Stimulated activated CD8-positive, alpha-beta memory T cell treated with anti-CD3 and anti-CD28 coated beads, Interleukin-7, amount 100 ng/mL, for 48 hours (primary cell): Measurements from ENCODE around the gene SQSTM1.

Experiments used
- DNase-seq, 2 donors: peaks; one replicate each; pipeline ENCODE4 v3.0.0-alpha.2; 2020; ENCODE audit warnings: low read depth in 1 of 2; ENCODE audit errors: extremely low read depth in 1 of 2

SQSTM1 gene

DNA sequence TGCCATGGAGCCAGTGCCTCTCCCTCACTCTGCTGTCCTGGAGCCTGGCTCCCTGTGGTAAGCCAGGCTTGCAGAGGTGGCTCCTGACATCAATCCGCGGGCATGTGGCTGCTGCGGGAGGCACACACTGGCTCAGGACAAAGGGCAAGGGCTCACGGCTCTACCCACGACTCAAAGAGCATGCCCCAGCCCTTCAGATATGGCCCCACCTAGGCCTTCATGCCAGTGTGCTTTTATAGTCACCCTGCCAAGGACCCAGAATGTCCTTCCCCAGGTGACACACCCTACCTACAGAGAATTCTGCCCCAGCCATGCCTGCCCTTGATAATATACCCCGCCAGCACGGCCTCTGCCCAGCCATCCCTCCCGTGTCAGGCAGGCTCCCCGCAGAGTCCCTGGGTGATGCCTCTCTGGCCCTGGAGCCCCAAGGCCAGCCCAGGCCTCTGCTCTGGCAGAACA, 15.6 kb upstream of the SQSTM1 start:
- DNase-seq: no peak

DNA sequence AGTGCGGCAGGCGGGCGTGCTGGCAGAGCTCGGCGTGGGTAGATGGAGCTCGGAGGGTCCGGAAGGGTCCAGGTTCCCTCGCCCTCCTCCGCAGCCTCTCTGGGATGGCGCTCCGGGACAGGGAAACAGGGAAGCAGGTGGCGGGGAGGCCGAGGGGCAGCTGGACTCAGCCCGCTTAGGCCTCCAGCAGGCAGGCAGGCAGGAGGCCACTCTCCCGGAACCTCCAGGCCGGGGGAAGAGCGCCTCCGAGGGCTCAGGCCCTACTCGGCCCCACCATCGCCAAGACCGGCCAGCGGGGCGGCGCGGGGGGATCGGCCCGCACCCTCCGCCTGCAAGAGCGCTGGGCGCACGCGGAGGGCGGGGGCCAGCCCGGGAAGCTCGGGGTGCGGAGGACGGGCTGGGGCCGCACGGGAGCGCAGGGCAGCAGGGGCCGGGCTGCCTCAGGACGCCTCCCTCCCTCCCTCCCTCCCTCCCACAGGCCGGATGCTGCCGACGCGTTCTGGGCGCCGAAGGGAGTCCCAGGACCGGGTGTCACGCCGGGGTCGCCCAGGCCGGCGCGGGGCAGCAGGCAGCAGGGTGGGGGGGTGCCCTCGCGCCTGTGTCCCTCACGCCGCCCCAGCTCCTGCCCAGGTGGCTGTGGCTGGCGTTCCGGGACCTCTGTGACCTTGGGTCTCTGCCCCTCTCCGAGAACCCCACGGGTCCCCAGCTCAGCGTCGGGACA, 15.0 kb upstream of the SQSTM1 start:
- DNase-seq: no peak

DNA sequence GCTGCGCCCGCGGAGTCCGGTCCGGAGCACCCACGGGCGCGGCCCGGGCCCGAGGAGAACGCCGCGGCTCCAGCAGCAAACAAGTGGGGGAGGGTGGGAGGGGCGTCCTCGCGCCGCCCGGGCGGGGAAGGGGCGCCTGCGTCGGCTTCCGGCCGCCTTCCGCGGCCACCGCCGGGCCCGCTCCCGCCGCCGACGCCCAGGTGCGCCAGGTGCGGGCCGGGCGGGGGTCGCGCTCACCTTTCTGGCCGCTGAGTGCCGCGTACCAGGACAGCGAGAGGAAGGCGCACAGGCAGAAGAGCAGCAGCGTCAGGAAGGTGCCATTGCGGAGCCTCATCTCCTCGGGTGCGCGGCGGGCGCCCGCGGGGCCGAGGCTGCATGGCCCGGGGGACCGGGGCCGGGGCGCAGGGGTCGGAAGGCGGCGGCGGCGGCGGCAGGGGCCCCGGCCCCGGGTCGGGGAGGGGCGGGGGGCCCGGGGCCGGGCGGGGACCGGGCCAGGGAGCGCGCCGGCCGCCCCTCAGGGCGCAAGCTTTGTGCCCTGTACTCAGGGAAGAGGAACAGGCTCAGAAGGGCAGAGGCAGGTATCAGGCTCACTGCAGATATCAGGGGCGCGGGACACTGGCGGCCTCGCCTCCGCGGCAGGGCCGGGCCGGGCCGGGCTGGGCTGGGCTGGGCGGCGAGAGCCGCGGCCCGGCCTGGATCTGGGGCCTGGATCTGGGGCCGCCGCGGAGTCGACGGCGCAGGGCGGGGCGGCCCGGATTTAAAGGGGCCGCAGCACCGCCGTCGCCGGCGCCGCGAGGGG, 14.3 kb upstream of the SQSTM1 start, which contains the start of gene MGAT4B:
Gene MGAT4B (minus strand): TSS at position 617 of the 799 bp plus-strand sequence. CDS start 283 bp downstream, at position 334.
- no peak for DNase-seq

DNA sequence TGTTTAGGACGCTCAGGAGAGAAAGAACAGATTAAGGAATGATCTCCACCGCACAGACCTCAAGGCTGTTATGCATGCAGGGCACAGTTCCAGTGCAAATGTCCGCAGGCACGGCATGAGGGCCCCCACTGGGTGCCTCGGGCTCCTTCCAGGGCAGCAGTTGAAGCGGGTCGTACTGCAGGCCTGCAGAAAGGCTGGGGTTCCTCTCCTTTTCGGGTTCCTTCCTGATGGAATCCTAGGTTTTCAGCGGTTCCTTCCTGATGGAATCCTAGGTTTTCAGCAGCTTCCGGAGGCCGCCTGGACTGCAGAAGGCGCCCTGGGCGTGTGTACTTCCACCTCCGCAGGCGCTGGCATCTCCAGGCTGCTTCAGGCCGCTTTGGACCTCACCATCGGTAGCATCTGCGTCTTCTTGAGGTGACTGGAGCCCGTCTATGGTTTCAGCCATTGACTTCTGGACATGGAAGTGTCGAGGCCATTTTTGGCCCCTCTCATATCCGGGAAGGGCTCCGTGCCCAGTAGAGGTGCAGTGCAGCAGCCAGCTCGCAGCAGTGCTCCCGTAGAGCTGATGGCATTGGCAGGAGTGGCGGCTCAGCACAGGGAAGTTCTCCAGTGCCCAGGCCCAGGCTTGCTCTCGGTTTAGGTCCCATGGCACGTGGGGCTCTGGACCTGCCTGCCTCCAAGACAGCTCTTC, 8.4 kb upstream of the SQSTM1 start:
- DNase-seq: no peak

DNA sequence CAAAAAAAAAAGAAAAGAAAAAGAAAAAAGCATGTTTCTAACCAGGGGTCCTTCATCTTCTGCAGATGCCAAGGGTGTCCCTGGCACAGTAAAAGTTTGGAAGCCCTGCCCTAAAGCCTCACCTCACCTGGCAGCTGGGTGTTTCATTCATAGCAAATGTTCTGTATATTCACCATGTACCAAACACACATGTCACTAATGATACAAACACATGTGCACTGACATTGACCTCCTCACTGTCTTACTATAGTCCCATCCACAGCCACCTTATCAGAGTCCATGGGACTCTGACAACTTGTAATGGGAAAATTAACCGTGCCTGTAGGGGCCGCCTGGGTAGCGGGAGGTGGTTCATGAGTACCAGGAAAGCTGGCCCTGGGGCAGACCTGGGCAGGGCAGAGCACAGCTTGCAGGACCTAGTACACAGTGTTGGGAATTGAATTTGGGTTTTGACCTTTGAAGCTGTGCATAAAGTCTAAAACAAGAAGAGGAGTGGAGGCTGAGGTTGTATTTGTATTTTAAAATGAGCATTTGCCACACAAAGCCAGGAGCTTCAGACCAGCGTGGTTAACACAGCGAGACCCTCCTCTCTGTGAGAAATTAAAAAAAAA, 7.6 kb upstream of the SQSTM1 start:
- no peak for DNase-seq

DNA sequence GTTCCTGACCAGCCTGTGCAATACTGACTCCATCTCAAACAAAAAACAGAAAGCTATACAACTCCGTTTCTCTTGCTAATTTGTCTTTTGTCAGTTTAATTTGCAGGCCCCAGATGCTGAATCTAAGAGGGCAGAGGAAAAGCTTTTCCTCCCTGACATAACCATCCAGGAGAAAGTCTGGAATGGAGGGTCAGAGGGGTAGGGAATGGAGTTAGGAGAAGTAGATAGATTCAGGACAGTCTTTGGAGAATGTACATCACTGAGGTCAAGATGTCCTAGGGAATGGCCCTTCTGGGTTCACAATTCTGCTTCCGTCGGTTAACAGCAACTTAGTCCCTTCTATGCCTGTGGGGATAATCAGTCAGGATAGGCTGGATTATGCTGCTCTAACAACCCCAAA, 6.6 kb upstream of the SQSTM1 start:
- no peak for DNase-seq

DNA sequence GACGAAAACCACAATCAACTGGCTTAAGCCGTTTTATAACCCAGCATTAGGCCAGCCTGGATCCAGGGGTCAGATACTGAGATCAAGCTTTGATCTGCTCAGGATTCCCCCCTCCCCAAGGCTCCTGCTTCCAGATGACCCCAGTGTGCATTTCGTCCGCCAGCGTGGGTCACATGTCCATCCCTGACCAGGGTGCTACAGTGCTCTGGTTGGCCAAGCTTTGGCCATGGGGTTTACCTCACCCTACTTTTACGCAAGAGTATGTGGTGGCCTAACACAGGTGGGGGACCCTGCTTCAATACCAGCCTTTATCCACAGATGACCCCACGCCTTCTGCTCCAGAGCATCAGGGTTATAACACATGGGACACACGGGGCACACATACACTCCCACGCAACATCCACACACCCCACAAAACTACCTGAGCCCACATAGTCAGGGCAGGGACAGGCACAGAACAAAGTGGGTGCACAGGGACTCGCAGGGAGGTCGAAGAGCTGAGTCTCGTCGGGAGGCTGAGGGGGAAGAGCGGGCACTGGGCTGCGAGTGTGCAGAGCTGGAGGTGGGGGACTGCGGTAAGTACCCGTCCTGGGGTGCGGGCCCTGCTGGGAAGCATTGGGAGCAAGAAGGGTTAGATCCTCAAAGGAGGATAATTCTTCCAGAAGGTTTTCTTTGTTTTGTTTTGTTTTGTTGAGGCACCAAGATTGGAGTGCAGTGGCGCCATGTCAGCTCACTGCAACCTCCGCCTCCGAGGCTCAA, 5.0 kb upstream of the SQSTM1 start:
- no peak for DNase-seq

DNA sequence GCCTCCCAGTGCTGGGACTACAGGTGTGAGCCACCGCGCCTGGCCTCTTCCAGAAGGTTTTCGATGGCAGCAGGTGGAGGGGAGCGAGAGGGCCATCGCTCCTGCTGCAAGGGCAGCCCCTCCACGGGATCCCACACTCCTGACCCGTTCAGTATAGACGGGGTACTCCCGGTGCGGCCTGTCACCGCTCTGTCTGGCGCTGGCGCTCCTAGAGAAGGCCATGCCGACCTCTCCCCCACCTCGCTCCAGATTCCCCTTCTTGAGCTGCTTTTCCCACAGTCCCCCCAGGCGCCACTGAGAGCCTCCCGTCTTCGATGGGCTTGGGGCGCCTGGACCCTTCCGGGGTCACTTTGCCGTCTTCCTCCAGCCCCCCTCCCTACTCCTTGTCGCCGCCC, 4.3 kb upstream of the SQSTM1 start:
- no peak for DNase-seq

DNA sequence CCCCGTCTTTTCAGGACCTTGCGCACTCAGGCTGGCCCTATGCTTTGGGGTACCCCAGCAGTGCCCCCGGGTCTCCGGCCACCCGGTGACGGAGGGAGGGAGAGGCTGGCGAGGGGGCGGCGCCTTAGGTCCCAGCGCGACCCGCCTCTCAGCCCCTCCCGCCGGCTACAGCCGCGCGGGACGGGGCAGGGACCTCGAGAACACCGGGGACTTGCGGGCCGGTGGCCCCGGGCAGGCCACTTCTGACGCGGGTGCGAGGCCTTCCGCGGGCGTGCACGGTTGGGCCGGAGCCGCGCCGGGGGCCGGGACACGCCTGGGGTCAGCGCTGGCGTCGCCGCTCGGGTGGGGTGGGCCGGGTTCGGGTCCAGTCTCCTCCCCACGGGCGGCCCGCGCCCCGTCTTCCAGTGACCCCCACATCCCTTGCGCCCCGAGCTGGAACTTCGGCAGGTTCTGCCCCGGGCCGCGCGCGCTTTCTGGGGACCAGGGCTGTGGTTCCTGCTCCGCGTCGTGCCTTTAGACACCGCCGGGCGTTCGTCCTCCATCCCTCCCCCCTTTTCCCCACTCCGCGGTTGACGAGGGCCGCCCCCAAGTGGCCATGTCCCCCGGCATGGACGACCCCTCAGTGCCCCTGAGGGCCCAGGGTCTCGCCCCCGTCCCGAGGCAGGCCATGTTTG, 3.8 kb upstream of the SQSTM1 start:
- no peak for DNase-seq

DNA sequence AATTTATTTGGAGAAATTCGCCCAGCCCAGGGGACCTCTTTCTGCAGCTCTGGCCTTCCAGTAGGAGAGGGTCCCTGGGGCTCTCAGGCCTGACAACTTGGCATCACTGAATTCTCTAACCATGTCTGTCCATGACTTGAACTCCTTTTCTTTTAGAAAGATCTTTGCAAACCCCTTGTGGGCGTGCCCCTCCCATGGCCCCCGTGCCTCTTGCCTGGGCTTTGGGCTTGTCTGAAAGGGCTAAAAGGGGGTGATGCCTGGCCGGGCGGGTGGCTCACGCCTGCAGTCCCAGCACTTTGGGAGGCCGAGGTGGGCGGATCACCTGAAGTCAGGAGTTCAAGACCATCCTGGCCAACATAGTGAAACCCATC, 3.2 kb upstream of the SQSTM1 start:
- DNase-seq: no peak

DNA sequence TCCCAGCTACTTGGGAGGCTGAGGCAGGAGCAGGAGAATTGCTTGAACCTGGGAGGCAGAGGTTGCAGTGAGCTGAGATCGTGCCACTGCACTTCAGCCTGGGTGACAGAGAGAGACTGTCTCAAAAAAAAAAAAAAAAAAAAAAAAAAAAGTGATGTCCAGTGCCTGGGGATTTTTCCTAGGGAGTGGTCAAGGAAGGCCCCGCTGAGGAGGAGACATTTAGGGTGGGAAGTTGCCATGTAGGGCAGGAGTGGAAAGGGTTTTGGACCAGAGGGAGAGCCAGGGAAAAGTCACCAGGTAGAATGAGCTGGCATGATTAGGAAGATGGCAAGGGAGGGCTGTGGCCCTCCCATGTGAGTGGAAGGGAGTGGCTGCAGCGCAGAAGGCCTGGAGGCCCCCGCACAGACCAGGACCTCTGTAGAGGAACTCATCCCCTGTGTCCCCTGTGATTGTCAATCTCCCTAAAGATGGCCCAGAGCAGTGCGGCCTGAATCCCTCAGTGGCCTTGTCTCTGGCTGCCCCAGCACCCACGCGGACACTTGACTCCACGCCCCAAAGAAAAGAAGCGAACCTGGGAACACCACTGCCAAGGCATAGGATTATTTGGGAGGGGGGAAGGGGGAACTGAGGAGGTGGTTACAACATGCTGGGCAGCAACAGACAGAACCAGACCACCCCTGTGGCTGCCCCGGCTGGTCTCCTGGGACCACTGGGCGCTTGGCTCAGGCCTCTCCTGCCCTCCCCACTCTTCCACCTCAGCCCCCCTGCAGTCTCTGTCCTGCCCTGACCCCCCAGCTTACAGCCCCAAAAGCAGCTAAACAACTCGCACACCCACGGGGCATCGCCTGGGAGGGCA, 2.6 kb upstream of the SQSTM1 start:
- no peak for DNase-seq

DNA sequence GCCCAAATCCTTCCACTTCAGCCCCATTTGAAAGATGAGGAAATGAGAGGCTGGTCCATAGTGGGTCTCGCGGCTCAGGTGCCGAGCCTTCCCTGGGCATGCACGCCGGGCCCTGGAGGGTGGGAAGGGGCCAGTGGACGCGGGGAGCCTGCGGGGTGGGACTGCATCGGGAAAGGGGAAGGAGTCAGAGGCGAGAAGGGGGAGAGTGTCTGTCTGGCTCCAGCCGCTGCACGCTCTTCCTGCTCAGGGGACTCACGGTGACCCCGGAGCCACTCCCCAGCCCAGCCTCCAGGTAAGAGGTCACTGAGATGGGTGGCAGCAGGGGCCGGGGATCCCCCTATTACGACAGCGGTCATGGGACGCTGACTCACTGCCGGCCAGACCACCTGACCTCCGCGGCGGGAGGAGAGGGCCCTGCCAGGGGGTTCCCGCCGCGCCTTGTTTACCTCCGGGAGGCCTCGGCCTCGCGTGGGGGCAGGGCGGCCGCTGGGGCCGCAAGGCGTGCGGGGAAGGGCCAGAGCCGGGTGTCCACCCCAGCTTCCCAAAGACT, 1.9 kb upstream of the SQSTM1 start:
- peak; percentile 81 to 86 for DNase-seq

DNA sequence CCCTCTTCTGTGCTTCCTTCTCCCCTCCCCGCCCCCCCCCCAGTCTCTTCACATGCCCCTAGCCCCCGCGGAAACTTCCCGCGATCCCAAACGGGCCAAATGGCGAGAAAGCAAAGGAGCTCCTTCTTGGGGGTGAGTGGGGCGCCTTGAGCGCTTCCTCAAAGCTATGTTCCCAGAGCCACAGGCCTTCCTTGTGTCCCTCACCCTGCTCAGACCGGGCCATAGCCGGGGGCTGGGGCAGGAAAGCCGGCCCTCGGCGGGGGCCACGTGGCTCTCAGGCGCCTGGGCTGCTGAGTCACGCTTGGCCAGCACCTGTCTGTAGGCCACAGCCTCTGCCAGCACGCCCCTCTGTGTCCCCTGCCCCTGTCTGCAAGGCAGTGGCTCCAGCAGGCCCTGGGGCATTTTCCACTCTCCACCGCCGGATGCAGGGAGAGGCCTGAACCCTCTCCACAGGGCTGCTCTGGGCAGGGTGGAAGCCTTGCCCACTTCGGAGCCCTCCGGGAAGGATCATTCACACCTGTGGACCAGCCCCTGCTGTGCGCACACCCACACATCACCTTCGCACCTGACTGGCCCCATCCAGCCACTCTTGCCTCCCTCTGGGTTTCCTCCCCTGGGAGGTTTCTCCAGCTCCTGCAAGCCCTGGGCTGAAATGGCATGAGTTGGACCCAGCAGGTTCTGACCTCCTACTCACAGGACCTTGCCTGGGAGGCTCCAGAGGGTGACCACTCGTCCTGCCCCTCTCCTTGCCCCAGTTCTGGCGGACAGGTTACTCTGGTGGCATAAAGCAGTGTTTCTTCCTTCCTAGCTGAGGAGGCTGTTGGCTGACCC, 1.2 kb upstream of the SQSTM1 start:
- no peak for DNase-seq

DNA sequence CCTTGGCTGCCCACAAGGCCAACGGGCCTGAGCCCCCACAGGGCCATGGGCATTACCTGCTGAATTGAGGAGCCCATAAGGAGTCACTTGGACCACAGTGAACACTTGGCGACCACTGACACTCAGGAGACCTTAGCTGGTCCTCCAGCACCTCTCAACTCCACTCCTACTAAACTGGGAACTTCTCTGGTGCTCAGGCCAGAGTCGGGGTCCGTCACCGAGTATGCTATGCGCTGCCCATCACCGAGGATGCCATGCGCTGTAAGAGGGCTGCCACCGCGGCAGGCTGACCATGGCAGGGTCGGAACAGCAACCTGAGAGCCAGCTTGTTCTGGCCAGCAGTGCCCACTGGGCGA, 600 bp upstream of the SQSTM1 start:
- DNase-seq: no peak

DNA sequence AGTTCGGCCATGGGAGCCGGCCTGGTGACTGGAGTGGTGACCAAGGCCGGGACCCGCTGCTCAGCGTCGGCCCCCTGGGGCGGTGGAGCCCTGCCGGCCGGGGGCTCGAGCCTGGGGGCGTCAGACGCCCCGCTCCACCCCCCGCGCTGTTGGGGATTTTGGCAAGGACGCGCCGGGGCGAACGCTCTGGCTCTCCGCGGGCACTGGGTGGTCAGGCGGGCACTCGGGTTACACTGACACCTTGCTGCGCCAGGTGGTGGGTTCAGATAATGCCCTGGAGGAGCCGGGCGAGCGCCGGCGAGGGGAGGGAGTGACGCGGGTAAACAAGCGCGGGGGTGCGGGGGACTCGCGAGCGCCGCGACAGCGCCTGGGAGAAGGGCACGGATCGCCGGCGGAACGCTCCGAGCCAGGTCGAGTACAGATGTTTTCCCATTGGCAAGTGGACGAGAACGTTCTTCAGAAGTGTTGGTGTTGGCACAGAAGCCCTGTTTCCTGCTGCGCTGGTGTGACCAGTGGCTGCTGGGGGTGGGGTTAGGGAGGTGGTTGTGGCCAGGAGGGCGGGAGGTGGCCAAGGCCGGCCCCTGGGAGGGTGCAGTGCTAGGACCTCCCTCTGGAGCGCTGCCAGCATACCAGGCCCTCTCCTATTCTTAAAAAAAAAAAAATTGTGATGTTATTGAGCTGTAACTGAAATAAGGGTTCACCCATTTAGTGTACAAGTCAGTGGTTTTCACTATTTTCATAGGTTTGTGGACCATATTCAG, 773 bp downstream of the SQSTM1 start:
- peak; percentile 66 to 79 for DNase-seq

DNA sequence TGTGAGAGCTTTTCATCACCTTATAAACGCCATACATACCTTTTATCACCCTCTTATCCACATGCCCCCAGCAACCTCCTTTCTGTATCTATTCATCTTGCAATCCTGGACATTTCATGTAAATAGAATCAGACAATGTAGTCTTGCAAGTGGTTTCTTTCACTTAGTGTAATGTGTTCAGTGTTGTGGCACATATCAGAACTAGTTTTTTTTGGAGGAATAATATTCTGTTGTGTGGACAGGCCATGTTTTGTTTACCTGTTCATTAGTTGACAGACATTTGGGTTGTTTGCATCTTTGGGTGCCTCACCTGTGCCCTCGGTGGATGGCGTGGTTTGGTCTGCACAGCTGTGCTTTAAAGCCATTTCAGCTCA, 1.3 kb downstream of the SQSTM1 start:
- DNase-seq: no peak

DNA sequence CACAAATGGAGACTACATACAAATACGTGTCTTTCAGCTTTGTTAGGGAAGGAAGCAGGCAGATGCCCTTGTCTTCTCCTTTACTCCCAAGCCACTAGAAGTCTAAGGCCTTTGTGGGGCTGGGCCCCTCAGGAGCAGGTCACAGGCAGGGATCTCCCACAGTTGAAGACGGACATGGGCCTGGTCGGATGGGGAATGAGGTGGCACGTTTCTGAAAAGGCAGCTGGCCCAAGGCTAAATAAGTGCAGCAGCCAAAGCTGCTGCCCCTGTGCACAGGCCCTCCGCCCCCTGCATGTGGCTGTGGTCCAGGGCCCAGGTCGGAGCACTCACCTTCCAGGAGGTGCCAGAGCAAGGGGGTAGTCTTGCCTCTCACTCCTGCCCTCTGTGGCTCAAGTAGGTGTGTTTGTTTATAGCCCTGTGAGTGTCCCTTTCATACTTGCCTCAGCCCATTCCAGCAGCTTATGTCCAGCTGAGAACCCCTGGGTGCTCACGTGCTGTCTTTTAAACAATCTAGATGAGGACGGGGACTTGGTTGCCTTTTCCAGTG, 1.8 kb downstream of the SQSTM1 start:
- no peak for DNase-seq
